ENCODE data around the gene CSNK1D. TPM values are rescaled to one million over a fixed set of nuclear protein-coding genes. Genes with fewer than 3 reads are reported as not detected.
A peak's percentile ranks its signal among the peaks of the same experiment; 100 is the strongest.

Gene CSNK1D
- total RNA-seq, 1 donor from 2014 or later, result 86.8 TPM

DNA sequence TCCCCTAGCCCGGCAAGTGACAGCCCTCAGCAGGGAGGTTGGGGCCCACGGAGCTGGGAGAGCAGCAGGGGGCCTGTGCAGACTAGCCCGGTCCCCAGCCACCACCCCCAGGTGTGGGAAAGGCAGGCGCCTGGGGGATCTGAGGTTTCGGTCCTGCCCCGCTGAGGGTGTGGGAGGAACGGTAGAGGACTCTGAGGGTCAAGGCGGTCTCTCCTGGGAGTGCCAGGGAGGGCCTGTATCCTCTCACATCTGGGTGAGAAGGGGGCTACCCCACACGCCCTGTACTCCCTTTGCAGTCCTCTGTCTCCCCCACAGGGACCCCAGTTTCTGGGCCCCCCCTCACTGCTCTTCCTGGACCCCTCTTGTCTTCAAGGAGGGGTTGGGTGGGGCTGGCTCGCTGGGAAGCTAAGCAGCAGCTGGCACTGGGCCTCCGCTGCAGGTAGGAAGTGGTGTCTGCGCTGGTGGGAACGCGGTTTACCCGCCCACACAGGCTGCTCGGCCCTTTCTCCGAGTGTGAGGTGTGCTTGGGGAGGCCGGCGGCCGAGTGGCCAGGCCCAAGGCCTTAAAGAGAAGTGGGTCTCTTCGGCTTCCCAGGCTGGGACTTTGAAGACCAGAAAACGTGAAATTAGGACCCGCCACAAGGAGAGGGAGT lies 28.5 kb upstream of the CSNK1D start:
- Histone ChIP-seq H3K36me3 (no peaks in the 10 kb centered on the region), H3K4me1 (peaks cover 12 to 19% of the 10 kb centered on the region in 2 donors), H3K27me3 (no peaks in the 10 kb centered on the region), H3K4me3 (no peak overlapping the region), H3K9me3 (no peaks in the 10 kb centered on the region), H3K27ac (no peak overlapping the region)
- TF ChIP-seq, protein P1, sequence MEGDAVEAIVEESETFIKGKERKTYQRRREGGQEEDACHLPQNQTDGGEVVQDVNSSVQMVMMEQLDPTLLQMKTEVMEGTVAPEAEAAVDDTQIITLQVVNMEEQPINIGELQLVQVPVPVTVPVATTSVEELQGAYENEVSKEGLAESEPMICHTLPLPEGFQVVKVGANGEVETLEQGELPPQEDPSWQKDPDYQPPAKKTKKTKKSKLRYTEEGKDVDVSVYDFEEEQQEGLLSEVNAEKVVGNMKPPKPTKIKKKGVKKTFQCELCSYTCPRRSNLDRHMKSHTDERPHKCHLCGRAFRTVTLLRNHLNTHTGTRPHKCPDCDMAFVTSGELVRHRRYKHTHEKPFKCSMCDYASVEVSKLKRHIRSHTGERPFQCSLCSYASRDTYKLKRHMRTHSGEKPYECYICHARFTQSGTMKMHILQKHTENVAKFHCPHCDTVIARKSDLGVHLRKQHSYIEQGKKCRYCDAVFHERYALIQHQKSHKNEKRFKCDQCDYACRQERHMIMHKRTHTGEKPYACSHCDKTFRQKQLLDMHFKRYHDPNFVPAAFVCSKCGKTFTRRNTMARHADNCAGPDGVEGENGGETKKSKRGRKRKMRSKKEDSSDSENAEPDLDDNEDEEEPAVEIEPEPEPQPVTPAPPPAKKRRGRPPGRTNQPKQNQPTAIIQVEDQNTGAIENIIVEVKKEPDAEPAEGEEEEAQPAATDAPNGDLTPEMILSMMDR (IDR thresholded peaks at IDR 0.05), result no peak
- intact Hi-C loops (cut with DNase I), result no loop called here
- DNase-seq (ENCODE audit: low spot score in 2 of 2), result no peak

DNA sequence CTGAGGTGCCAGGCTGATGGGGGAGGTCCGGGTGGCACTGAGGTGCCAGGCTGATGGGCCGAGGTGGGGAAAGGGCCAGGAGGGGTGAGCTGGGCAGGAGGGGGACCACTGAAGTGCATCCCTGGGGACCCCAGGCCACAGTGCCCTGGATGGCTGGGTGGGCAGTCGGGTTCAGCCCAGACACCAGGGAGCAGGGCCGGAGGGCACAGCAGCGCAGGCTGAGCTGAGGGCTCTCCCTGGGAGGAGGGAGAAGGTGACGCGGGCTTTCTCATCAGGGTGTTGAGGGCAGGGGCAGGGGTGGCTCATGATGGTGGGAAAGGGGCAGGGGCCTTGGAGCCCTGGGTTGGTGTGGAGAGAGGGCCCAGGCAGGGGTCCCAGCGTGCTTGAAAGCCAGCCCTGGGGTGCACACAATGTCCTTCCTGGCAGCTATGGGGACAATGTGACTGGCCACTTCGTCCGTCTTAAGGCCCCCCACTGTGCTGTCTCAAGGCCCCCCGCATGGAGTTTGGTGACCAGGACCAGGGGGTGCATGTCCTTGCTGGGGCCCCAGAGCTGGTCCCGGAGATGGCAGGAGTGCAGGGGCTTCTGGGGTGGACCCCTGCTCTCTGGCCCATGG lies 27.9 kb upstream of the CSNK1D start:
- no peak for DNase-seq (ENCODE audit: low spot score in 2 of 2)
- H3K27ac ChIP-seq, result no peak overlapping the region
- intact Hi-C loops (cut with DNase I), result no loop called here

GRCh38 chr17:82300707-82301270 lies 27.3 kb upstream of the CSNK1D start:
- TF ChIP-seq, protein P1 (IDR thresholded peaks at IDR 0.05), result peak; percentile 56 to 72 (median 57)
- intact Hi-C loops (cut with DNase I), result no loop called here
- peaks cover 12 to 28% of the 10 kb centered on the region in 2 donors for H3K4me1 ChIP-seq
- no peak overlapping the region for H3K27ac ChIP-seq
- no peak overlapping the region for H3K4me3 ChIP-seq
- H3K27me3 ChIP-seq, result no peaks in the 10 kb centered on the region
- no peaks in the 10 kb centered on the region for H3K36me3 ChIP-seq
- no peaks in the 10 kb centered on the region for H3K9me3 ChIP-seq
- peak in 1 of 2 donors; percentile 81 for DNase-seq (ENCODE audit: low spot score in 2 of 2)

More for the DNA sequence above, 27.9 kb upstream of the CSNK1D start:
- Histone ChIP-seq H3K27me3 (no peaks in the 10 kb centered on the region), H3K36me3 (no peaks in the 10 kb centered on the region), H3K4me3 (no peak overlapping the region), H3K9me3 (no peaks in the 10 kb centered on the region), H3K4me1 (peaks cover 12 to 26% of the 10 kb centered on the region in 2 donors)
- TF ChIP-seq, protein P1 (IDR thresholded peaks at IDR 0.05), result no peak

DNA sequence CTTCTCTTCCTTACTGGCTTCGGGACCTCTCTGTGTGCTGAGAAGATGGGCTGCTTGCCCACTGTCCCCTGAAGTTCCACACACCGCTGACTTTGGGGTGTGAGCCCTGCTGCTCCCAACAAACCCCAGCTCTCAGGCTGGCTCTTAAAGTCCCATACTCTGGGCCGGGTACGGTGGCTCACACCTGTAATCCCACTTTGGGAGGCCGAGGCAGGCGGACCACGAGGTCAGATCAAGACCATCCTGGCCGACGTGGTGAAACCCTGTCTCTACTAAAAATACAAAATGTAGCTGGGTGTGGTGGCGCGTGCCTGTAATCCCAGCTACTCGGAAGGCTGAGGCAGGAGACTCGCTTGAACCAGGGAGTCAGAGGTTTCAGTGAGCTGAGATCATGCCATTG lies 26.7 kb upstream of the CSNK1D start:
- H3K4me3 ChIP-seq, result no peak overlapping the region
- H3K36me3 ChIP-seq, result no peaks in the 10 kb centered on the region
- TF ChIP-seq, protein P1 (IDR thresholded peaks at IDR 0.05), result no peak
- intact Hi-C loops (cut with DNase I), result no loop called here
- H3K27me3 ChIP-seq, result no peaks in the 10 kb centered on the region
- H3K27ac ChIP-seq, result no peak overlapping the region
- peaks cover 12 to 28% of the 10 kb centered on the region in 2 donors for H3K4me1 ChIP-seq
- H3K9me3 ChIP-seq, result no peaks in the 10 kb centered on the region
- DNase-seq (ENCODE audit: low spot score in 2 of 2), result no peak

- H3K4me3 ChIP-seq, result no peak overlapping the region
- peak overlapping the region in 1 of 2 donors; percentile 83 for H3K27ac ChIP-seq
- intact Hi-C loops (cut with DNase I), result no loop called here
- TF ChIP-seq, protein P1 (IDR thresholded peaks at IDR 0.05), result no peak
- no peak for DNase-seq (ENCODE audit: low spot score in 2 of 2)
- no peaks in the 10 kb centered on the region for H3K9me3 ChIP-seq
- H3K4me1 ChIP-seq, result peaks cover 12 to 28% of the 10 kb centered on the region in 2 donors
- no peaks in the 10 kb centered on the region for H3K36me3 ChIP-seq
- no peaks in the 10 kb centered on the region for H3K27me3 ChIP-seq
Measured at GRCh38 chr17:82299452-82299851, 26.0 kb upstream of the CSNK1D start.
